Activated naive CD4-positive, alpha-beta T cell treated with Interleukin-2 at 50 U/mL for 16 hours (primary cell): Measurements from ENCODE around the gene SPARCL1.
"Not testable (repeated sequence)": the region's sequence is repeated elsewhere in the genome, so short reads cannot be mapped to it uniquely, and the experiment has no call there.

Experiments
- DNase-seq: peaks from one replicate; pipeline ENCODE4 v3.0.0-alpha.2; 2020

SPARCL1 gene

GRCh38 chr4:87433342-87433741, 95.8 kb downstream of the SPARCL1 start:
- DNase-seq, result no peak

DNA sequence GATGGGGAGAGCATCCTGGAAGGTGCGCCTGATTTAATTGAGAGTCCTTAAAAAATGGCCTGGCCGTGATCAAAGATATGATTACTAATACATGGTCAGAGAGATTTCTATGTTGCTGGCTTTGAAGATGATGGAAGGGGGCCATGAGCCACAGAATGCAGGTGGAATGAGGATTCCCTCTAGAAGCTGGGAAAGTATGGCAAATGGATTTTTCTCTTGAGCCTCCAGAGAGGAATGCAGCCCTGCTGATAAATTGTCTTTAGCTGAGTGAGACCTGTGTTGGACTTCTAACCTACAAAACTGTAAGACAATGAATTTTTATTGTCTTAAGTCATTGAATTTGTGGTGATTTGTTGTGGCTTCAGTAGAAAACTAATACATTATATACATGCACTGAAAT, 99.1 kb downstream of the SPARCL1 start:
- DNase-seq, result no peak

GRCh38 chr4:87428979-87429378, 100.2 kb downstream of the SPARCL1 start:
- DNase-seq, result no peak

DNA sequence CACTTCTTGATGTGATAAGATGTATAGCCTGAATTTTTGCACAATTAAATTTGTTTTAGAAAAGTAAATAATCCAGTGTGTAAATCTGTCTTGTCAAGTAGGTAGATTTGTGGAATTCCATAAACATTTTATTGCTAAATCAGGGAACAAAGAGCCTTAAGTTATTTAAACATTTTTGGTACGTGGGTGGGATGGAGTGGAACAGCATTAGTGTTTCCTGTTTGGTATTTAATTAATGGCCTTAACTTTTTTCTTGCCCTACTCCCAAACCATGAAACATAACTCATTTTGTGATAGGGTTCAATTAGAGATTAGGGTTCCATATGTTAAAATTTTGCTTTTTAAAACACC, 101.7 kb downstream of the SPARCL1 start:
- no peak for DNase-seq

DNA sequence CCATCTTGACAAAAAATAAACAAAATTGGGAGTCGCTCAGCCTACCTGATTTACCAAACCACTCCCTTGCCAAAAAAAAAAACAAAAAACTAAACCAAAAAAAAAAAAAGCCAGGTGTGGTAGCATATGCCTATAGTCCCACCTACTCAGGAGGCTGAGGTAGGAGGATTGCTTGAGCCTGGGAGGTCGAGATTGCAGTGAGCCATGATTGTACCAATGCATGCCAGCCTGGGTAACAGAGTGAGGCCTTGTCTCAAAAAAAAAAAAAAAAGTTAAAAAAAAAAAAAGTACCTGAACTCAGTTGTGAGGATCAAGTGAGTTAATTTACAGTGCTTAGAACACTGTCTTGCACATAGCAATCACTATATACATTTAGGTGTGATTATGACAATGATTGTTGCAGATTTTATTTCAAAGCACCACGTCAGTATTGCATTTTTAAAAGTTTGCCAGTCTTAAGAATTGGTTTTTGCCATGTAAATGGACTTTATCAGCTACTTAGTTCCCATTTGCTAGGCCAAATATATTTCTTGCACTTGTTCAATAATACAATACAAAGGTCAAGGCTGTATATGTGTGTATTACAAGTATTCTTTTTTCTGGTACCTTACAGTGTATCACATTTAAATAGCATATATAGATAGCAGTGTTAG, 102.2 kb downstream of the SPARCL1 start:
- no peak for DNase-seq

DNA sequence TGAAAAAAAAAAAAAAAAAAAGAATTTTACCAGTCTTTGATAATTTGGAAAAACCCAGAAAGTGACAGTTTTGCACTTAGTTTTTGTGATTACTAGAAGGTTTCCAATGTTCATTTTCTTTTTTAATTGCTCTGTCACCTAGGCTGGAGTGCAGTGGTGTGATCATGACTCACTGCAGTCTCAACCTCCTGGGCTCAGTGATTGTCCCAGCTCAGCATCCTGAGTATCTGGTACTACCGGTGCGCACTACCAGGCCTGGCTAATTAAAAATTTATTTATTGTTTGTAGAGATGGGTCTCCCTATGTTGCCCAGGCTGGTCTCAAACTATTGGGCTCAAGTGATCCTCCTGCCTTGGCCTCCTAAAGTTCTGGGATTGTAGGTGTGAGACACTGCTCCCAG, 103.5 kb downstream of the SPARCL1 start:
- no peak for DNase-seq

GRCh38 chr4:87424099-87424543, 105.1 kb downstream of the SPARCL1 start:
- not testable (repeated sequence) for DNase-seq
